Endothelial cell of umbilical vein (primary cell): ENCODE results near the gene R3HDM2. TPM values are rescaled to one million over a fixed set of nuclear protein-coding genes. Genes with fewer than 3 reads are reported as not detected.

ENCODE experiments used
- BruUV-seq: library from RNA; stranded (reverse); fragments of 400-500 nt; replicated peaks from 2 replicates; lab custom pipeline; 2021; lab: Mats Ljungman, UMichigan
- CTCF ChIA-PET: fragments of 300-600, 350-600 bp; sonication (Branson Sonifier 250); formaldehyde crosslinking; loops from one replicate; lab custom pipeline; 2021; ENCODE audit warnings: antibody characterized with exemption, inconsistent platforms; lab: Charles Lee
- POLR2A ChIA-PET: fragments of 300-600, 350-600 bp; sonication (Branson Sonifier 250); formaldehyde crosslinking; loops from one replicate; lab custom pipeline; 2021; ENCODE audit warnings: antibody characterized with exemption, inconsistent platforms; lab: Charles Lee
- DNase-seq: peaks from one replicate; pipeline ENCODE4 v3.0.0-alpha.2; 2011; ENCODE audit warnings: low read depth, low spot score
- FAIRE-seq: peaks from 2 replicates; lab custom pipeline; 2011; peaks lifted over from hg19 to GRCh38; lab: Jason Lieb, UNC
- H2AFZ ChIP-seq: 2 replicates; pipeline ENCODE4 v1.6.0; 2012; ENCODE audit warnings: low read depth, low read length, control low read depth, inconsistent platforms
- H3K27ac ChIP-seq: 2 replicates; pipeline ENCODE4 v1.5.1; 2011; ENCODE audit warnings: low read depth, mild to moderate bottlenecking, control low read depth, low read length, moderate library complexity; ENCODE audit not compliant: insufficient read depth
- H3K27me3 ChIP-seq, 2 experiments: 2 replicates each; pipeline versions ENCODE4 v1.6.0 to v1.6.1; 2011; ENCODE audit warnings: low read length in 2 of 2, mixed read lengths in 1 of 2; ENCODE audit not compliant: control insufficient read depth in 2 of 2, insufficient read depth in 2 of 2
- H3K36me3 ChIP-seq, 2 experiments: 2 replicates in 1 of 2; 3 replicates in 1 of 2; pipeline ENCODE4 v1.5.1; 2011; ENCODE audit warnings: low read length in 2 of 2, mild to moderate bottlenecking in 1 of 2, moderate library complexity in 1 of 2; ENCODE audit not compliant: control insufficient read depth in 2 of 2, insufficient read depth in 2 of 2; ENCODE audit errors: extremely low read depth in 1 of 2
- H3K4me1 ChIP-seq: 3 replicates; pipeline ENCODE4 v1.5.1; 2011; ENCODE audit warnings: mild to moderate bottlenecking, low read length; ENCODE audit not compliant: control insufficient read depth, insufficient read depth; ENCODE audit errors: extremely low read depth
- H3K4me2 ChIP-seq: 2 replicates; pipeline ENCODE4 v1.6.1; 2011; ENCODE audit warnings: low read length, control low read depth, mixed read lengths; ENCODE audit not compliant: insufficient read depth
- H3K4me3 ChIP-seq, 3 experiments: fragments of 200-600 bp in 1 of 3; sonication (generic), shearing (Covaris generic) in 1 of 3; replicated peaks in 1 of 3; 2 replicates each; pipeline ENCODE4 v1.5.1; 2011 to 2016; ENCODE audit warnings: control low read depth in 3 of 3, low read length in 3 of 3, mild to moderate bottlenecking in 2 of 3, inconsistent platforms in 1 of 3, low read depth in 1 of 3, moderate library complexity in 1 of 3; ENCODE audit not compliant: insufficient read depth in 1 of 3
- H3K79me2 ChIP-seq: 2 replicates; pipeline ENCODE4 v1.6.0; 2012; ENCODE audit warnings: low read length, inconsistent platforms; ENCODE audit not compliant: control insufficient read depth, insufficient read depth
- H3K9ac ChIP-seq: replicated peaks from 2 replicates; pipeline ENCODE3; 2011; ENCODE audit warnings: low read length, control low read depth; ENCODE audit not compliant: insufficient read depth; ENCODE audit errors: extremely low read depth
- H3K9me1 ChIP-seq: replicated peaks from 3 replicates; pipeline ENCODE4 v1.6.0; 2011; ENCODE audit warnings: mild to moderate bottlenecking, low read length; ENCODE audit not compliant: control insufficient read depth, insufficient read depth; ENCODE audit errors: extremely low read depth
- H3K9me3 ChIP-seq: replicated peaks from 2 replicates; pipeline ENCODE4 v1.5.1; 2012; ENCODE audit warnings: low read length, inconsistent platforms; ENCODE audit not compliant: control insufficient read depth, insufficient read depth
- H4K20me1 ChIP-seq: replicated peaks from 2 replicates; pipeline ENCODE3; 2011; ENCODE audit warnings: mild to moderate bottlenecking, low read length; ENCODE audit not compliant: control insufficient read depth, insufficient read depth; ENCODE audit errors: extremely low read depth
- CTCF ChIP-seq, 2 donors: IDR thresholded peaks; 1 replicate in 1 of 2; 2 replicates in 1 of 2; pipeline ENCODE4 v1.5.1; 2011; ENCODE audit warnings: low read length in 2 of 2, mild to moderate bottlenecking in 2 of 2, moderate library complexity in 2 of 2, control low read depth in 1 of 2, inconsistent platforms in 1 of 2, low read depth in 1 of 2; ENCODE audit not compliant: insufficient read depth in 1 of 2; ENCODE audit errors: extremely low read depth in 1 of 2
- EZH2 ChIP-seq: IDR thresholded peaks from 2 replicates; pipeline ENCODE4 v1.6.1; 2012; ENCODE audit warnings: borderline replicate concordance, low read depth, mild to moderate bottlenecking, moderate library complexity, low read length, inconsistent platforms; ENCODE audit not compliant: severe bottlenecking
- FOS ChIP-seq: IDR thresholded peaks from 2 replicates; pipeline ENCODE4 v1.6.1; 2011; ENCODE audit warnings: mild to moderate bottlenecking, low read length, moderate library complexity, borderline replicate concordance; ENCODE audit not compliant: insufficient read depth
- GATA2 ChIP-seq: IDR thresholded peaks from 2 replicates; pipeline ENCODE4 v1.7.0; 2011; ENCODE audit warnings: low read depth, mild to moderate bottlenecking, moderate library complexity, mixed read lengths, low read length; ENCODE audit not compliant: insufficient read length, insufficient read depth
- JUN ChIP-seq: IDR thresholded peaks from 2 replicates; pipeline ENCODE4 v1.6.1; 2011; ENCODE audit warnings: borderline replicate concordance, low read depth; ENCODE audit not compliant: insufficient read length, insufficient read depth
- MYC ChIP-seq: IDR thresholded peaks from one replicate; pipeline ENCODE4 v1.6.1; 2011; ENCODE audit warnings: mild to moderate bottlenecking, low read depth, low read length
- POLR2A ChIP-seq: IDR thresholded peaks from 2 replicates; pipeline ENCODE4 v1.6.1; 2012; ENCODE audit warnings: low read depth, mild to moderate bottlenecking, control low read depth, low read length
- POLR2AphosphoS5 ChIP-seq: IDR thresholded peaks from 2 replicates; pipeline ENCODE4 v1.6.1; 2012; ENCODE audit warnings: low read depth, mild to moderate bottlenecking, control low read depth, low read length, moderate library complexity; ENCODE audit not compliant: insufficient read depth
- dilution Hi-C: fragments of 300-500 bp; cut with MboI; formaldehyde crosslinking; loops from one replicate; pipeline ENCODE4 v1.15.0; 2019; ENCODE audit warnings: low sequenced_read_pairs; ENCODE audit not compliant: extremely low pct_ligation_motif_present
- intact Hi-C: fragments of 100-400 bp; cut with micrococcal nuclease; formaldehyde crosslinking; loops from one replicate; pipeline ENCODE4 v1.10.0; 2022
- polyA plus RNA-seq, 4 experiments: library from polyadenylated mRNA; depleted of rRNA in 3 of 4; stranded (reverse) in 3 of 4; unstranded in 1 of 4; fragments of >200 nt; gene quantifications; 2 replicates each; pipeline versions ENCODE4 v1.2.1 to v1.2.3, GENCODE V29; 2011 to 2012; ENCODE audit warnings: missing spikeins in 1 of 4
- total RNA-seq: library from RNA; stranded (reverse); gene quantifications from 2 replicates; pipeline ENCODE4 v1.2.3, GENCODE V29; 2021
- TF ChIP-seq, protein P1 (sequence below): IDR thresholded peaks from 2 replicates; pipeline ENCODE4 v1.6.1; 2011; ENCODE audit not compliant: insufficient read depth, insufficient read length

R3HDM2 gene
- total and polyA plus RNA-seq, 2 donors (not counting 3 experiments of a cell fraction or from before 2014, with no cell fraction given): 26.1 to 31.3 TPM

- no peak overlapping the region for H2AFZ ChIP-seq
- dilution Hi-C loops: no loop called here
- BruUV-seq: no TSS peak
- no peak overlapping the region for H3K4me3 ChIP-seq
- DNase-seq: no peak
- FAIRE-seq: no peak
- no peaks in the 10 kb centered on the region for H3K79me2 ChIP-seq
- H3K9ac ChIP-seq: no peak overlapping the region
- H4K20me1 ChIP-seq: no peaks in the 10 kb centered on the region
- no peak for TF ChIP-seq GATA2
- TF ChIP-seq, protein P1, sequence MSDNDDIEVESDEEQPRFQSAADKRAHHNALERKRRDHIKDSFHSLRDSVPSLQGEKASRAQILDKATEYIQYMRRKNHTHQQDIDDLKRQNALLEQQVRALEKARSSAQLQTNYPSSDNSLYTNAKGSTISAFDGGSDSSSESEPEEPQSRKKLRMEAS: no peak
- TF ChIP-seq POLR2A: no peak
- TF ChIP-seq JUN: no peak
- TF ChIP-seq MYC: no peak
- no peak for TF ChIP-seq EZH2
- TF ChIP-seq POLR2AphosphoS5: no peak
- TF ChIP-seq CTCF (IDR thresholded peaks at IDR 0.05; ENCODE audit: extremely low read depth in 1 of 2, insufficient read depth in 1 of 2, low read depth in 1 of 2, low read length in 2 of 2): no peak
- no peak for TF ChIP-seq FOS
- H3K9me3 ChIP-seq: no peaks in the 10 kb centered on the region
- no peak overlapping the region for H3K27ac ChIP-seq
- H3K36me3 ChIP-seq: no peaks in the 10 kb centered on the region
- ChIA-PET POLR2A (no interaction called here), CTCF (no interaction called here)
- H3K9me1 ChIP-seq: no peaks in the 10 kb centered on the region
- H3K4me2 ChIP-seq: no peak overlapping the region
- H3K27me3 ChIP-seq: no peaks in the 10 kb centered on the region
- H3K4me1 ChIP-seq: no peaks in the 10 kb centered on the region
- intact Hi-C loops: no loop called here
Observed at GRCh38 chr12:57355734-57356133, 75.1 kb downstream of the R3HDM2 start.
